Lower leg skin (tissue), 3 donors: Measurements from ENCODE around the gene LMBRD1.

Experiments used
- POLR2A ChIP-seq, 2 donors: fragments of 450-650 bp; IDR thresholded peaks; one replicate each; pipeline ENCODE4 v1.6.1; 2016 to 2017; ENCODE audit warnings: antibody characterized with exemption in 2 of 2, mild to moderate bottlenecking in 1 of 2, moderate library complexity in 1 of 2
- TF ChIP-seq, protein P1 (sequence below), 3 donors: fragments of 450-650 bp; IDR thresholded peaks; one replicate each; pipeline ENCODE4 v1.5.1; 2016; ENCODE audit warnings: antibody characterized with exemption in 3 of 3, mild to moderate bottlenecking in 3 of 3, moderate library complexity in 2 of 3

DNA sequence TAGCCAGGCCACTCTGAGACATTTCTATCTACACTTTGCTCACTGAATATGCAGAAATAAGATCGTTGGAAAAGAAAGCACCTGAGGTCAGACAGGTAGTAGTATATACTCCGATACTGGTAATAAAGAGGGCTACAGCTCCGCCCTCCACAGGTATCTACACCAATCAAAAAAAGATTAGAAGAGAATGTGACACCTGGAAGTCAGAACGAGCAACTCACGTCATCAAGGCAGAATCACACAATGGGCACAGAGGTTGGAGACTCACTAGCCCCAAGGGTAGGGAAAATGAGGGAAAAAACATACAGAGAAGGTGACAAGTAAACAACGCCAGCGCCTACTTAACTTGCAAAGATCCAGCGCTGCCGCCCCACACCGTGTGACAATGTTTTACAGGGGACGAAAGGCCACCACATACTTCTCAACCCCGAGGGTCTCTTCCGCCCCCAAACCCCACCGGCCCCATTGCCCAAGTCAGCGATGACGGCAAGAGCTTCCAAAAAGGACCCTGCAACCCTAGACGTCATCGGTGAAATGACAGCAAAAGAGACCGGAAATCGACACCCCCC is 653 bp downstream of the LMBRD1 start:
- TF ChIP-seq, protein P1, sequence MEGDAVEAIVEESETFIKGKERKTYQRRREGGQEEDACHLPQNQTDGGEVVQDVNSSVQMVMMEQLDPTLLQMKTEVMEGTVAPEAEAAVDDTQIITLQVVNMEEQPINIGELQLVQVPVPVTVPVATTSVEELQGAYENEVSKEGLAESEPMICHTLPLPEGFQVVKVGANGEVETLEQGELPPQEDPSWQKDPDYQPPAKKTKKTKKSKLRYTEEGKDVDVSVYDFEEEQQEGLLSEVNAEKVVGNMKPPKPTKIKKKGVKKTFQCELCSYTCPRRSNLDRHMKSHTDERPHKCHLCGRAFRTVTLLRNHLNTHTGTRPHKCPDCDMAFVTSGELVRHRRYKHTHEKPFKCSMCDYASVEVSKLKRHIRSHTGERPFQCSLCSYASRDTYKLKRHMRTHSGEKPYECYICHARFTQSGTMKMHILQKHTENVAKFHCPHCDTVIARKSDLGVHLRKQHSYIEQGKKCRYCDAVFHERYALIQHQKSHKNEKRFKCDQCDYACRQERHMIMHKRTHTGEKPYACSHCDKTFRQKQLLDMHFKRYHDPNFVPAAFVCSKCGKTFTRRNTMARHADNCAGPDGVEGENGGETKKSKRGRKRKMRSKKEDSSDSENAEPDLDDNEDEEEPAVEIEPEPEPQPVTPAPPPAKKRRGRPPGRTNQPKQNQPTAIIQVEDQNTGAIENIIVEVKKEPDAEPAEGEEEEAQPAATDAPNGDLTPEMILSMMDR (IDR thresholded peaks at IDR 0.05), result no peak
- no peak for TF ChIP-seq POLR2A (IDR thresholded peaks at IDR 0.05)
